Activated naive CD4-positive, alpha-beta T cell treated with anti-CD3 and anti-CD28 coated beads, Interleukin-2, amount 10 ng/mL, durations not matched to agents 7 days and 5 days (primary cell): ENCODE data around the gene PCDHA10.
A peak's percentile ranks its signal among the peaks of the same experiment; 100 is the strongest.
"Not testable (repeated sequence)": the region's sequence is repeated elsewhere in the genome, so short reads cannot be mapped to it uniquely, and the experiment has no call there.

Experiments used
- CTCF ChIA-PET: fragments of 350-600 bp; sonication (Branson Sonifier 250); formaldehyde crosslinking; loops from one replicate; lab custom pipeline; 2021; ENCODE audit warnings: antibody characterized with exemption; lab: Charles Lee
- DNase-seq: peaks from one replicate; pipeline ENCODE4 v3.0.0-alpha.2; 2020
- H3K27ac Mint-ChIP-seq: one replicate; pipeline ENCODE4 v1.8.0; 2021; ENCODE audit warnings: mild to moderate bottlenecking, moderate library complexity, mixed read lengths
- H3K27me3 Mint-ChIP-seq: one replicate; pipeline ENCODE4 v1.8.0; 2021; ENCODE audit warnings: mild to moderate bottlenecking, mixed read lengths
- H3K36me3 Mint-ChIP-seq: one replicate; pipeline ENCODE4 v1.8.0; 2021; ENCODE audit warnings: mixed read lengths
- H3K4me1 Mint-ChIP-seq: one replicate; pipeline ENCODE4 v1.8.0; 2021; ENCODE audit warnings: mixed read lengths
- H3K4me3 Mint-ChIP-seq: one replicate; pipeline ENCODE4 v1.8.0; 2021; ENCODE audit warnings: mild to moderate bottlenecking, moderate library complexity, mixed read lengths
- H3K9me3 Mint-ChIP-seq: one replicate; pipeline ENCODE4 v1.8.0; 2021; ENCODE audit warnings: mixed read lengths

The PCDHA10 gene

DNA sequence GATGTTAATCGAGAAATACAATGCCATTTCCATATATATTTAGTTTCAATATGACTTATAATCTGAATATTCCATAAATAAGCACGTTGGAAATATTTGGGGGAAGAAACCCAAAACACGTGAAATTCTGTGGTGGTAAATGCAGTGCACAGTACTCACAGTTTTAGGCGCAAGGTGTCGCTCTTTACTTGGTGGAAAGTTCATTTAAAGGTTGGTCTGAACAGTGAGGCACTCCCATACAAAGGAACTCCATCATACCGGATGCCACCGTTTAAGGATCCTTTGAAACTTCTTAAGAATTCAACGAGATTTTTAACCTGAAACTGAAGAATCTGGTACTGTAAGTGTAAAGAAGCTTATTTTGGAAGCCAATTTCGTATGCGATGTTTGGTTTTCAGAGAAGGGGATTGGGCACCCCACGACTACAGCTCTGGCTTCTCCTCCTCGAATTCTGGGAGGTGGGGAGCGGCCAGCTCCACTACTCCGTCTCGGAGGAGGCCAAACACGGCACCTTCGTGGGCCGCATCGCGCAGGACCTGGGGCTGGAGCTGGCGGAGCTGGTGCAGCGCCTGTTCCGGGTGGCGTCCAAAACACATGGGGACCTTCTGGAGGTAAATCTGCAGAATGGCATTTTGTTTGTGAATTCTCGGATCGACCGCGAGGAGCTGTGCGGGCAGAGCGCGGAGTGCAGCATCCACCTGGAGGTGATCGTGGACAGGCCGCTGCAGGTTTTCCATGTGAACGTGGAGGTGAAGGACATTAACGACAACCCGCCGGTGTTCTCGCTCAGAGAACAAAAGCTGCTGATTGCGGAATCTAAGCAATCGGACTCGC is 13.2 kb downstream of the PCDHA10 start, which contains the start of gene PCDHA11:
PCDHA11 (plus strand) TSS at position 237 of the 834 bp plus-strand sequence; CDS start at position 384, 147 bp downstream.
- Mint-ChIP-seq H3K4me1 (no peaks in the 10 kb centered on the region), H3K27ac (no peak within 1 kb of the TSS), H3K9me3 (peaks cover 8% of the 10 kb centered on the region), H3K4me3 (no peak within 1 kb of the TSS), H3K36me3 (peaks cover 2% of the 10 kb centered on the region), H3K27me3 (peaks cover 14% of the 10 kb centered on the region)
- no peak for DNase-seq
- CTCF ChIA-PET, result interaction anchor here (1.0 to 1.5 kb wide), 3 partner anchors 12 to 174 kb away, joined by 3 to 4 read pairs (median 3); no protein-coding TSS in a partner anchor

DNA sequence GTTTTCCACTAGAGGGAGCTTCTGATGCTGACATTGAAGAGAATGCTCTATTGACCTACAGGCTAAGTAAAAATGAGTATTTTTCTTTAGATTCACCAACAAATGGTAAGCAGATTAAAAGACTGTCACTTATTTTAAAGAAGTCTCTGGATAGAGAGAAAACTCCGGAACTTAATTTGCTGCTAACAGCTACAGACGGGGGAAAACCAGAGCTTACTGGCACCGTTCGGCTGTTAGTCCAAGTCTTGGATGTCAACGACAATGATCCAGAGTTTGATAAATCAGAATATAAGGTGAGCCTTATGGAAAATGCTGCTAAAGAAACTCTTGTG is 13.8 kb downstream of the PCDHA10 start:
- H3K27ac Mint-ChIP-seq, result no peak overlapping the region
- H3K9me3 Mint-ChIP-seq, result peaks cover 10% of the 10 kb centered on the region
- H3K4me3 Mint-ChIP-seq, result no peak overlapping the region
- CTCF ChIA-PET, result interaction anchor here (1.0 to 1.5 kb wide), 3 partner anchors 13 to 173 kb away, joined by 3 to 4 read pairs (median 3); no protein-coding TSS in a partner anchor
- no peak for DNase-seq
- peaks cover 2% of the 10 kb centered on the region for H3K36me3 Mint-ChIP-seq
- no peaks in the 10 kb centered on the region for H3K4me1 Mint-ChIP-seq
- H3K27me3 Mint-ChIP-seq, result peaks cover 14% of the 10 kb centered on the region

DNA sequence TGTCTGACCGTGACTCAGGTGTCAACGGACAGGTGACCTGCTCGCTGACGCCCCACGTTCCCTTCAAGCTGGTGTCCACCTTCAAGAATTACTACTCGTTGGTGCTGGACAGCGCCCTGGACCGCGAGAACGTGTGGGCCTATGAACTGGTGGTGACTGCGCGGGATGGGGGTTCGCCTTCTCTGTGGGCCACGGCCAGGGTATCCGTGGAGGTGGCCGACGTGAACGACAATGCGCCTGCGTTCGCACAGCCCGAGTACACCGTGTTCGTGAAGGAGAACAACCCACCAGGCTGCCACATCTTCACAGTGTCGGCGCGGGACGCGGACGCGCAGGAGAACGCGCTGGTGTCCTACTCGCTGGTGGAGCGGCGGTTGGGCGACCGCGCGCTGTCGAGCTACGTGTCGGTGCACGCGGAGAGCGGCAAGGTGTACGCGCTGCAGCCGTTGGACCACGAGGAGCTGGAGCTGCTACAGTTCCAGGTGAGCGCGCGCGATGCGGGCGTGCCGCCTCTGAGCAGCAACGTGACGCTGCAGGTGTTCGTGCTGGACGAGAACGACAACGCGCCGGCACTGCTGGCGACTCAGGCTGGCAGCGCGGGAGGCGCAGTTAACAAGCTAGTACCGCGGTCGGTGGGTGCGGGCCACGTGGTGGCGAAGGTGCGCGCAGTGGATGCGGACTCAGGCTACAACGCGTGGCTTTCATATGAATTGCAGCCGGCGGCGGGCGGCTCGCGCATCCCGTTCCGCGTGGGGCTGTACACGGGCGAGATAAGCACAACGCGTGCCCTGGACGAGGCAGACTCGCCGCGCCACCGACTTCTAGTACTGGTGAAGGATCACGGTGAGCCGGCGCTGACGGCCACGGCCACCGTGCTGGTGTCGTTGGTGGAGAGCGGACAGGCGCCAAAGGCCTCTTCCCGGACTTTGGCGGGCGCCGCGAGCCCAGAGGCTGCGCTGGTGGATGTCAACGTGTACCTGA is 14.8 kb downstream of the PCDHA10 start:
- peaks cover 2% of the 10 kb centered on the region for H3K36me3 Mint-ChIP-seq
- H3K4me1 Mint-ChIP-seq, result no peaks in the 10 kb centered on the region
- H3K27ac Mint-ChIP-seq, result peak overlapping the region; percentile 42
- no peak for DNase-seq
- H3K4me3 Mint-ChIP-seq, result no peak overlapping the region
- CTCF ChIA-PET, result interaction anchor here (1.2 to 1.5 kb wide), 2 partner anchors 14 to 172 kb away, joined by 3 to 4 read pairs; no protein-coding TSS in a partner anchor
- H3K27me3 Mint-ChIP-seq, result peaks cover 17% of the 10 kb centered on the region
- peaks cover 12% of the 10 kb centered on the region for H3K9me3 Mint-ChIP-seq

DNA sequence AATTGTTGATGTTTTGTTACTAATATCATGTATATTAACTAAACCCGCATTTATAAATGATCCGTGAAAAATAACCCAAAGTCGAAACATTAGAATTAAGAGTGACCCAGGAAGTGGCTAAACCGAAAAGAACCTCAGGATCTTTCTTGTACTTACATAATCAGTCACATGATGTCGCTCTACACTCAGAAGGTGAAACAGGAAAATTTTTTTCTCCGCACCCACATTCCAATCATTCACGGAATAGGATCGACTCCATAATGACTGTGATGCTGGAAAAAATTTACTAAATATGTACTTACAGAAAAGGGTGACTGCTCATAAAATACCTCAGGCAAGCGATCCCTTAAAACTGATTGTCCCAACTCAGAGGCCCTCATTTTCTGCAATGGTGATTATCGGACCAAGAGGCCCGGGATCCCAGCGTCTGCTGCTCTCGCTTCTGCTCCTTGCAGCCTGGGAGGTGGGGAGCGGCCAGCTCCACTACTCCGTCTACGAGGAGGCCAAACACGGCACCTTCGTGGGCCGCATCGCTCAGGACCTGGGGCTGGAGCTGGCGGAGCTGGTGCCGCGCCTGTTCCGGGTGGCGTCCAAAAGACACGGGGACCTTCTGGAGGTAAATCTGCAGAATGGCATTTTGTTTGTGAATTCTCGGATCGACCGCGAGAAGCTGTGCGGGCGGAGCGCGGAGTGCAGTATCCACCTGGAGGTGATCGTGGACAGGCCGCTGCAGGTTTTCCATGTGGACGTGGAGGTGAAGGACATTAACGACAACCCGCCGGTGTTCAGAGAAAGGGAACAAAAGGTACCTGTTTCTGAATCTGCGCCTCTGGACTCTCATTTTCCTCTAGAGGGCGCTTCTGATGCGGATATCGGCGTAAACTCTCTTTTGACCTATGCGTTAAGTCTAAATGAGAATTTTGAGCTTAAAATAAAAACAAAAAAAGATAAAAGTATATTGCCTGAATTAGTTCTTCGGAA is 19.7 kb downstream of the PCDHA10 start, which contains the start of gene PCDHA12:
PCDHA12 (plus strand) TSS at position 224 of the 981 bp plus-strand sequence; CDS start at position 389, 165 bp downstream.
- DNase-seq, result no peak
- Mint-ChIP-seq H3K36me3 (no peaks in the 10 kb centered on the region), H3K27me3 (peaks cover 14% of the 10 kb centered on the region), H3K9me3 (peaks cover 14% of the 10 kb centered on the region), H3K27ac (peak within 1 kb of the TSS; percentile 58), H3K4me1 (no peaks in the 10 kb centered on the region), H3K4me3 (no peak within 1 kb of the TSS)
- CTCF ChIA-PET, result no interaction called here

DNA sequence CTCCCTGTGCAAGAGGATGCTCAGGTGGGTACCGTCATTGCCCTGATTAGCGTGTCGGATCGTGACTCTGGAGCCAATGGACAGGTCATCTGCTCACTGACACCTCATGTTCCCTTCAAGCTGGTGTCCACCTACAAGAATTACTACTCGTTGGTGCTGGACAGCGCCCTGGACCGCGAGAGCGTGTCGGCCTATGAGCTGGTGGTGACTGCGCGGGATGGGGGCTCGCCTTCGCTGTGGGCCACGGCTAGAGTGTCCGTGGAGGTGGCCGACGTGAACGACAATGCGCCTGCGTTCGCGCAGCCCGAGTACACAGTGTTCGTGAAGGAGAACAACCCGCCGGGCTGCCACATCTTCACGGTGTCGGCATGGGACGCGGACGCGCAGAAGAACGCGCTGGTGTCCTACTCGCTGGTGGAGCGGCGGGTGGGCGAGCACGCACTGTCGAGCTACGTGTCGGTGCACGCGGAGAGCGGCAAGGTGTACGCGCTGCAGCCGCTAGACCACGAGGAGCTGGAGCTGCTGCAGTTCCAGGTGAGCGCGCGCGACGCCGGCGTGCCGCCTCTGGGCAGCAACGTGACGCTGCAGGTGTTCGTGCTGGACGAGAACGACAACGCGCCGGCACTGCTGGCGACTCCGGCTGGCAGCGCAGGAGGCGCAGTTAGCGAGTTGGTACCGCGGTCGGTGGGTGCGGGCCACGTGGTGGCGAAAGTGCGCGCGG is 21.0 kb downstream of the PCDHA10 start:
- DNase-seq, H3K27me3 Mint-ChIP-seq, H3K4me1 Mint-ChIP-seq, CTCF ChIA-PET, H3K36me3 Mint-ChIP-seq, H3K4me3 Mint-ChIP-seq, H3K27ac Mint-ChIP-seq: not testable (repeated sequence)
- peaks cover 18% of the 10 kb centered on the region for H3K9me3 Mint-ChIP-seq

DNA sequence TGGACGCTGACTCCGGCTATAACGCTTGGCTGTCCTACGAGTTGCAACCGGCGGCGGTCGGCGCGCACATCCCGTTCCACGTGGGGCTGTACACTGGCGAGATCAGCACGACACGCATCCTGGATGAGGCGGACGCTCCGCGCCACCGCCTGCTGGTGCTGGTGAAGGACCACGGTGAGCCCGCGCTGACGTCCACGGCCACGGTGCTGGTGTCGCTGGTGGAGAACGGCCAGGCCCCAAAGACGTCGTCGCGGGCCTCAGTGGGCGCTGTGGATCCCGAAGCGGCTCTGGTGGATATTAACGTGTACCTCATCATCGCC is 21.5 kb downstream of the PCDHA10 start:
- H3K36me3 Mint-ChIP-seq, result no peaks in the 10 kb centered on the region

DNA sequence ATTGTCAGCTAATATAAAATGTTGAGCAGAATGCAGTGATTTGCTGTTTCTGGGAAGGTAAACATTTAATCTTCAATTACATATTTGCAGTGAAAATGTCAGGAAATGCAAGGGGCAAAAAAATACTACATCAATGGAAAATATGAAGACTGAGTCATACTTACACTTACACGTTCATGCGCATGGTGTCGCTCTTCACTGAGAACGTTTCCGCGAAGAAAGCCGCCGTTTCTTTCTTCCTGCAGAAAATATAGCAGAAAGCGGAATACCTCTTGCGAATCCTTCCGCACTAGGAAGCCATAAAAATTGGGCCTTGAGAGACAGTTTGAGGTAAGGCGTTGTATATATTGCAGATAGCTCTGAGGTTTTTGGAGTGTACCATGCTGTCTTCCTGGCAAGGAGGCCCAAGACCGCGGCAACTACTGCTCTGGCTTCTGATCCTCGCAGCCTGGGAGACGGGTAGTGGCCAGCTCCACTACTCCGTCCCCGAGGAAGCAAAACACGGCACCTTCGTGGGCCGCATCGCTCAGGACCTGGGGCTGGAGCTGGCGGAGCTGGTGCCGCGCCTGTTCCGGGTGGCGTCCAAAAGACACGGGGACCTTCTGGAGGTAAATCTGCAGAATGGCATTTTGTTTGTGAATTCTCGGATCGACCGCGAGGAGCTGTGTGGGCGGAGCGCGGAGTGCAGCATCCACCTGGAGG is 26.3 kb downstream of the PCDHA10 start, which contains the start of gene PCDHA13:
PCDHA13 (plus strand) TSS at position 236 of the 702 bp plus-strand sequence; CDS start at position 381, 145 bp downstream.
- CTCF ChIA-PET, result no interaction called here
- Mint-ChIP-seq H3K27ac (no peak within 1 kb of the TSS), H3K36me3 (no peaks in the 10 kb centered on the region), H3K9me3 (peaks cover 17% of the 10 kb centered on the region), H3K4me3 (no peak within 1 kb of the TSS), H3K27me3 (peaks cover 12% of the 10 kb centered on the region), H3K4me1 (no peaks in the 10 kb centered on the region)
- no peak for DNase-seq

More for the DNA sequence above, 21.5 kb downstream of the PCDHA10 start:
- H3K27ac Mint-ChIP-seq, result peak overlapping the region; percentile 58
- DNase-seq, result no peak
- no peaks in the 10 kb centered on the region for H3K4me1 Mint-ChIP-seq
- CTCF ChIA-PET, result no interaction called here
- no peak overlapping the region for H3K4me3 Mint-ChIP-seq
- H3K9me3 Mint-ChIP-seq, result peaks cover 18% of the 10 kb centered on the region
- peaks cover 11% of the 10 kb centered on the region for H3K27me3 Mint-ChIP-seq

DNA sequence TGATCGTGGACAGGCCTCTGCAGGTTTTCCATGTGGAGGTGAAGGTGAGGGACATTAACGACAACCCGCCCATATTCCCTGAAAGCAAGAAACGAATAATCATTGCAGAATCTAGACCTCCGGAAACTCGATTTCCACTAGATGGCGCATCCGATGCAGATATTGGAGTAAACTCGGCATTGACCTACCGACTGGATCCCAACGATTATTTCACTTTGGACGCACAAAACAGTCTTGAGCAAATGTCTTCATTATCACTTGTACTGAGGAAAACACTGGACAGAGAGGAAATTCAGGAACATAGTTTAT is 26.8 kb downstream of the PCDHA10 start:
- CTCF ChIA-PET, result no interaction called here
- Mint-ChIP-seq H3K4me3 (no peak overlapping the region), H3K9me3 (peaks cover 17% of the 10 kb centered on the region)

DNA sequence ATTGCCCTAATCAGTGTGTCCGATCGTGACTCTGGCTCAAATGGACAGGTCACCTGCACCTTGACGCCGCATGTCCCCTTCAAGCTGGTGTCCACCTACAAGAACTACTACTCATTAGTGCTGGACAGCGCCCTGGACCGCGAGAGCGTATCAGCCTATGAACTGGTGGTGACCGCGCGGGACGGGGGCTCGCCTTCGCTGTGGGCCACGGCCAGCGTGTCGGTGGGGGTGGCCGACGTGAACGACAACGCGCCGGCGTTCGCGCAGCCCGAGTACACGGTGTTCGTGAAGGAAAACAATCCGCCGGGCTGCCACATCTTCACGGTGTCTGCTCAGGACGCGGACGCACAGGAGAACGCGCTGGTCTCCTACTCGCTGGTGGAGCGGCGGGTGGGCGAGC is 27.7 kb downstream of the PCDHA10 start:
- no peak overlapping the region for H3K27ac Mint-ChIP-seq
- peaks cover 15% of the 10 kb centered on the region for H3K9me3 Mint-ChIP-seq
- H3K36me3 Mint-ChIP-seq, result no peaks in the 10 kb centered on the region
- no peak overlapping the region for H3K4me3 Mint-ChIP-seq
- H3K4me1 Mint-ChIP-seq, result no peaks in the 10 kb centered on the region
- CTCF ChIA-PET, result no interaction called here
- DNase-seq, result no peak
- peaks cover 9% of the 10 kb centered on the region for H3K27me3 Mint-ChIP-seq

More for the DNA sequence above, 26.8 kb downstream of the PCDHA10 start:
- DNase-seq, result no peak
- Mint-ChIP-seq H3K36me3 (no peaks in the 10 kb centered on the region), H3K27me3 (peaks cover 10% of the 10 kb centered on the region), H3K4me1 (no peaks in the 10 kb centered on the region), H3K27ac (no peak overlapping the region)

DNA sequence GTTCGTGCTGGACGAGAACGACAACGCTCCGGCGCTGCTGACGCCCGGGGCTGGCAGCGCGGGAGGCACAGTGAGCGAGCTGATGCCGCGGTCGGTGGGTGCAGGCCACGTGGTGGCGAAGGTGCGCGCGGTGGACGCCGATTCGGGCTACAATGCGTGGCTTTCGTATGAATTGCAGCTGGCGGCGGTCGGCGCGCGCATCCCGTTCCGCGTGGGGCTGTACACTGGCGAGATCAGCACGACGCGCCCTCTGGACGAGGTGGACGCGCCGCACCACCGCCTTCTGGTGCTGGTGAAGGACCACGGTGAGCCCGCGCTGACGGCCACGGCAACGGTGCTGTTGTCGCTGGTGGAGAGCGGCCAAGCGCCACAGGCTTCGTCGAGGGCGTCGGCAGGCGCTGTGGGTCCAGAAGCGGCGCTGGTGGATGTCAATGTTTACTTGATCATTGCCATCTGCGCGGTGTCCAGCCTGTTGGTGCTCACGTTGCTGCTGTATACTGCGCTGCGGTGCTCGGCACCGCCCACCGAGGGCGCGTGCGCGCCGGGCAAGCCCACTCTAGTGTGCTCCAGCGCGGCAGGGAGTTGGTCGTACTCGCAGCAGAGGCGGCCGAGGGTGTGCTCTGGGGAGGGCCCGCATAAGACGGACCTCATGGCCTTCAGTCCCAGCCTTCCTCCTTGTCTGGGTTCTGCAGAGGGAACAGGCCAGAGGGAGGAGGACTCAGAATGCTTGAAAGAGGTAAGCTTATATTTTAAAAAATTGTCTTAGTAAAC is 28.4 kb downstream of the PCDHA10 start:
- no peak overlapping the region for H3K4me3 Mint-ChIP-seq
- CTCF ChIA-PET, result no interaction called here
- DNase-seq, result no peak
- no peak overlapping the region for H3K27ac Mint-ChIP-seq
- peaks cover 15% of the 10 kb centered on the region for H3K9me3 Mint-ChIP-seq
- H3K27me3 Mint-ChIP-seq, result peaks cover 9% of the 10 kb centered on the region
- no peaks in the 10 kb centered on the region for H3K36me3 Mint-ChIP-seq
- H3K4me1 Mint-ChIP-seq, result no peaks in the 10 kb centered on the region

DNA sequence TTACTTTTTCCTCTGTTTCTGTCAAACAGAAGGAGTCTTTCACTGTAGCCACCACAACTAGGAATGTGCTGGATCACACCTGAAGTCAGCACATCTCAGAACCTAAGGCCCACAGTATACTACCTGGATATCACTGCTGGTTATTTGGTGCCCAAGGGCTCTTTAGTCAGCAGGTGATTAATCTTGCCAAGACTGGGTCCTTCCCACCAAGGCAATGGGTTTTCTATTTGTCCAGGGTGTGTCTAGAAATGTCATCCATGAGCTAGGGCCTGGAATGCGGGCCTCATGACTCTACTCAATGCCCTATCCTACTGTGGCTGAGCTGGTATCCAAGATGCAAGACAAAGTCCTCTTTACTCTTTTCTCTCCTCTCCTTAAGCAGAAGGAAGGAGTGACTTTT is 60.6 kb downstream of the PCDHA10 start:
- H3K4me1 Mint-ChIP-seq, result no peaks in the 10 kb centered on the region
- no peak for DNase-seq
- H3K9me3 Mint-ChIP-seq, result peaks cover 6% of the 10 kb centered on the region
- CTCF ChIA-PET, result no interaction called here
- no peak overlapping the region for H3K4me3 Mint-ChIP-seq
- no peaks in the 10 kb centered on the region for H3K36me3 Mint-ChIP-seq
- H3K27ac Mint-ChIP-seq, result no peak overlapping the region
- H3K27me3 Mint-ChIP-seq, result no peaks in the 10 kb centered on the region
